ENCODE measurements around the gene PALM. TPM values are rescaled to one million over a fixed set of nuclear protein-coding genes. Genes with fewer than 3 reads are reported as not detected.

PALM gene
- total and polyA plus RNA-seq, 9 of the 15 experiments (the other 6 are each of a cell fraction or from before 2014, with no cell fraction given) = 0.04 to 6.6 (median 1.7) TPM

DNA sequence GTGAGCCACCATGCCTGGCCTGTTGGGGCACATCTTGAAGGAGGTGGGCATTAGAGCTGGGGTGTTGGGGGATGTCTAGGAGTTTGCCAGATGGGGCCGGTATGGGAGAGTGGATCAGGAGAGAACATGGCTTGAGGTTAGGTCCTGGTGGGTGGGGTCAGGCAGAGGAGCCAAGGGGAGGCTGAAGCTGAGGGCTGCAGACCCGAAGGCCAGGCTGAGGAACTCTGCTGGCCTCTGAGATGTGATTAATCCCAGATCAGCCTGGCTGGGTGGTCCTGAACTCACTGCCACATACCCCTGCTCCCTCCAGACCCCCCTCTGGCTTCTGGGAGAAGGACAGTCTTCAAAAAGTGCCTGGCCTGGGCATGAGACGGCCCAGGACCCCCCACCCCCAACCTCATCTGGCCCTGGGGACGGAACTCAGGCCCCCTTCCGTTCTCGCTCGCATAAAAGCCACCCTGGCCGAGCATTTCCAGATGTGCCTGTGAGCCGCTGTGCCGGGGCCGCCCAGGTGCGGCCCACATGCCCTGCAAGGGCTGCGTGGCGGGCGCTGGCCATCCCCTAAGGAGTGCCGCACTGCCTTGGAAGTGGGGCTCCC lies 29.8 kb upstream of the PALM start (continued):
- TF ChIP-seq HNRNPLL (IDR thresholded peaks at IDR 0.05; ENCODE audit: low read depth, low read length, poor library complexity, severe bottlenecking) = no peak
- no peak for TF ChIP-seq MCM7 (IDR thresholded peaks at IDR 0.05)
- TF ChIP-seq MTA2 (IDR thresholded peaks at IDR 0.05; ENCODE audit: low read depth) = no peak
- no peak for TF ChIP-seq ERF (CRISPR knock-in tag; IDR thresholded peaks at IDR 0.05)
- no peak for TF ChIP-seq HDAC8 (tag; IDR thresholded peaks at IDR 0.05)

DNA sequence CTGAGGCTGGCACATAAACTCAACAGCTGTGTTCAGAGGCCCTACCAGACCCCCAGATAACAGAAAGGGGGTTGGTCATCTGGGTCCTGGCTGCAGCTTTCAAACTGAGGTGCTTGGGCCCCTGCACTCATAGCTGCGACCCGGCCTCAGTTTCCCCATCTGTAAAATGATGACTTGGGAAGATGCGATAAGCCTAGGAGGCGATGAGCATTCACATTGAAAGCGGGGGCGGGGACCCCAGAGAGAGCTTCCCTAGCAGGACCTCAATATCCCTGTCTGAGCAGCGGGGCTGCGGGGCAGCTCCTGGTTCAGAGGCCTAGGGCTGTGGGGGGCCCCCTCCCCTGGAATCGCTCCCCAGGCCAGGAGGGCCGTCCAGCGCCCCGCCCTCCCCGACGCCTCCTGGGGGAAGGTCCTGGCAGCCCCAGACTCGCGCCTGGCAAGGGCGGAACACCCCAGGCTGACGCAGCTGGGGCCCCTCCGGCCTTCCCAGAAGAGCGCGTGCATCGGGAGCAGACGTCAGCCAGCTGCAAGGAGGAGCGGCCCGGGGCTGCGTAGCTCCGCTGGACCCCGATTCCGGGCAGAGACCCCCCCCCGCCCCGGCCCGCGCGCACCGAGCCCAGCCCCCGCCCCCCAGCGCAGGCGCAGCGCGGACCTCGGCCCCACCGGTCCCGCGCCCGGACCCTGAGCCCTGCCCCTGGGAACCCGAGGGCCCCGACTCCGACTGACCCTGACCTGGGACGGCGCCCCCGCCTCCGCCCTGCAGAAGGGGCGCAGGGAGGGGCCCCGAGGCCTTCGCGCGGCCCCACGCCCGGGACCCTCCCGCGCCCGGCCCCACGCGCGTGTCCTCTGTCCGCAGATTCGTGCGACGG lies 29.1 kb upstream of the PALM start:
- H3K4me2 ChIP-seq (ENCODE audit: insufficient read depth, low read length) = peak overlapping the region; percentile 80
- H3K4me1 ChIP-seq (replicated peaks in 1 of 2; ENCODE audit: control insufficient read depth in 2 of 2, insufficient read depth in 2 of 2, low read length in 2 of 2) = peaks cover 5 to 76% of the 10 kb centered on the region in 2 experiments
- intact Hi-C loops (cut with micrococcal nuclease) (loop anchor here (1.0 kb wide), 1 partner anchor 24 kb away; no protein-coding TSS in a partner anchor), in situ Hi-C loops (cut with MboI) (no loop called here)
- H3K27me3 ChIP-seq (ENCODE audit: control insufficient read depth in 2 of 2, insufficient read depth in 2 of 2, low read length in 2 of 2) = no peaks in the 10 kb centered on the region; a peak in 1 of 5 replicates
- H3K4me3 ChIP-seq = peak overlapping the region; percentile 94
- H2AFZ ChIP-seq (ENCODE audit: low read depth, low read length) = peak overlapping the region; percentile 89
- no peaks in the 10 kb centered on the region for H3K36me3 ChIP-seq (ENCODE audit: control insufficient read depth, insufficient read depth, low read length)
- FAIRE-seq = no peak
- ATAC-seq = peak; percentile 20
- H3K9me3 ChIP-seq (replicated peaks; ENCODE audit: control insufficient read depth, insufficient read depth, low read depth, low read length) = no peaks in the 10 kb centered on the region
- TSS peak; percentile 82 for BruUV-seq (replicated peaks)
- POLR2A ChIA-PET = interaction anchor here (0.7 to 1.3 kb wide), 3 partner anchors 10 to 310 kb away, joined by 3 to 8 read pairs (median 5); partner anchors contain the start of gene RNF126
- peak; percentile 61 to 69 (median 67) for DNase-seq (ENCODE audit: extremely low read depth in 1 of 4, low spot score in 3 of 4)
- peak overlapping the region; percentile 94 for H3K27ac ChIP-seq (ENCODE audit: extremely low read depth, low read depth, low read length)
- CTCF ChIA-PET (ENCODE audit: low intra/inter-chr PET ratio) = interaction anchor here (0.8 kb wide), 1 partner anchor 15 kb away, joined by 3 read pairs; no protein-coding TSS in a partner anchor
- H3K9me1 ChIP-seq (ENCODE audit: control insufficient read depth, insufficient read depth, low read length) = peaks cover 10% of the 10 kb centered on the region
- WGBS (ENCODE audit: insufficient coverage, low coverage, missing lambda C conversion rate) = 5% methylated on average over 25 of the region's 69 CpGs
- peak overlapping the region; percentile 82 to 97 for H3K9ac ChIP-seq (ENCODE audit: insufficient read depth in 1 of 2, low read depth in 2 of 2, low read length in 2 of 2)
- peaks cover 8% of the 10 kb centered on the region for H3K79me2 ChIP-seq (ENCODE audit: control insufficient read depth, insufficient read depth, low read length)
- no peaks in the 10 kb centered on the region for H4K20me1 ChIP-seq (replicated peaks; ENCODE audit: control insufficient read depth, insufficient read depth, low read length)
- TF ChIP-seq SP2 (IDR thresholded peaks at IDR 0.05; ENCODE audit: extremely low read depth, low read depth, low read length, poor library complexity, severe bottlenecking) = no peak
- no peak for TF ChIP-seq CBX3 (IDR thresholded peaks at IDR 0.05; ENCODE audit: borderline replicate concordance in 1 of 2, low read length in 2 of 2)
- no peak for TF ChIP-seq FOSL1 (tag; conservative IDR thresholded peaks at IDR 0.05)
- no peak for TF ChIP-seq SRSF7 (optimal IDR thresholded peaks at IDR 0.05; ENCODE audit: low read depth, low read length)
- TF ChIP-seq WHSC1 (IDR thresholded peaks at IDR 0.05; ENCODE audit: low read length) = no peak
- TF ChIP-seq TFAM (CRISPR knock-in tag; conservative IDR thresholded peaks at IDR 0.05) = no peak
- no peak for TF ChIP-seq NFATC3 (IDR thresholded peaks at IDR 0.05)
- TF ChIP-seq ZNF707 (CRISPR knock-in tag; conservative IDR thresholded peaks at IDR 0.05) = no peak
- no peak for TF ChIP-seq ZEB2 (IDR thresholded peaks at IDR 0.05)
- TF ChIP-seq FOXK1 (CRISPR knock-in tag; IDR thresholded peaks at IDR 0.05; ENCODE audit: borderline replicate concordance) = no peak
- TF ChIP-seq MECOM (CRISPR knock-in tag; IDR thresholded peaks at IDR 0.05) = no peak
- no peak for TF ChIP-seq ZNF57 (CRISPR knock-in tag; IDR thresholded peaks at IDR 0.05)
- TF ChIP-seq CAMTA2 (CRISPR knock-in tag; conservative IDR thresholded peaks at IDR 0.05) = peak; percentile 78; the same call in 1 of the 2 replicates
- TF ChIP-seq PHF20 (IDR thresholded peaks at IDR 0.05; ENCODE audit: partially characterized antibody) = no peak
- TF ChIP-seq CTBP1 (IDR thresholded peaks at IDR 0.05; ENCODE audit: borderline replicate concordance) = no peak
- TF ChIP-seq NCOR1 (IDR thresholded peaks at IDR 0.05) = no peak
- no peak for TF ChIP-seq TRIM24 (IDR thresholded peaks at IDR 0.05)
- peak; percentile 83; the same call in 1 of the 2 replicates for TF ChIP-seq ZC3H4 (CRISPR knock-in tag; IDR thresholded peaks at IDR 0.05; ENCODE audit: borderline replicate concordance)
- no peak for TF ChIP-seq EP400 (IDR thresholded peaks at IDR 0.05)

Data from K562 (cell line).